OCI-M1 (cell line): ENCODE measurements around the gene CPS1.

ENCODE experiments used
- DNase-seq: peaks from one replicate; lab custom pipeline; 2025; lab: John Stamatoyannopoulos, UW

CPS1 gene

DNA sequence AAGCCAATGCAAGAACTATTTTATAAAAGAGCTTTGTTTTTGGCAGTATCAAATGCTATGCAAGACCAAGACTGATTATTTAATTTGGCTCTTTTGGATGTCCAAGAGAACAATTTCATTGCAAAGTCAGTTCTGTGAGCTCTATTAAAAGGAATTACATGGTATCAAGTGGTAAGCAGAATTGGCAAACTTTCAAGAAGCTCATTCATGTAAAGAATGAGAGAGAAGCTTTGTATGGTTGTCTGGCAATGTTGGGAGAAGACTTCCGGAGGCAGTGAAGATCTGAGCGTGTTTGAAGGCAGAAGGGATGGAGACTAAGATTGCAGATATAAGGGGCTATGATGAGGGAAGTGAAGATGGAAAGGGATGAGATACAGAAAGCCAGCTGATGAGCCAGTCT, 49.6 kb downstream of the CPS1 start:
- no peak for DNase-seq

DNA sequence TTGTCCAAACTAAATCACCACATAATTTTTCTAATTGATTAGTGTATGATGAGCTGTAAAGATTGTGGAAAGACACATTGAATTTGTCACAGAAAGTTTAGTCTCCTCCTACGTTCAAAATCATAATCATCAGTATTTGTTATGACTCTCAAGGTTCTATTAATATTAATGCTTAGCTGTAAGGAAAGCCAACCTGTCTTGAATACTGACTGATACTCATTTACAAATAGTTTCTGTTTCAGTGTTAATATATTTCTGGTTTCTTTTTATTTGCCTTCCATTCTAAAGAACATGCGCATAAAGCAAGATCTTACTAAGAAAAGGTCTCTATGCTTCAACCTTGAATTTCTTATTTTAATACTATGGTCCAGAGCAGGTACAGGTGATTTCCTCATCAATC, 55.1 kb downstream of the CPS1 start:
- no peak for DNase-seq

DNA sequence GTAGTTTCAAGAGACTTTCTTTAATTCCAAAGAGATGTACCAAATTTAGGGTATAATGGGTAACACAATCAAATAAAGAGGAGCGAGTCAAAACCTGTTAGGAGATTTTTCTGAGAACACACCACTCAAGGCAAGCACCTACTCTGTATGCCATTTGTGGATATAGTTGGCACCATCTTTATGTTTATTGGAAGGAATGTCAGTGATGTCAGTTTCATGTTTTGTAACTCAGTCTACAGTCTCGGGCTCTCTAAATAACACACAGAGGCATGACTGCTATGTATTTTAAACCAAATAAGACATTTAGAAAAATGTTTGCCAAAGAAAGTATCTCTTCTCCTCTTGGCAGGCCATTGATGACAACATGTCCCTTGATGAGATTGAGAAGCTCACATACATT, 59.7 kb downstream of the CPS1 start:
- no peak for DNase-seq

DNA sequence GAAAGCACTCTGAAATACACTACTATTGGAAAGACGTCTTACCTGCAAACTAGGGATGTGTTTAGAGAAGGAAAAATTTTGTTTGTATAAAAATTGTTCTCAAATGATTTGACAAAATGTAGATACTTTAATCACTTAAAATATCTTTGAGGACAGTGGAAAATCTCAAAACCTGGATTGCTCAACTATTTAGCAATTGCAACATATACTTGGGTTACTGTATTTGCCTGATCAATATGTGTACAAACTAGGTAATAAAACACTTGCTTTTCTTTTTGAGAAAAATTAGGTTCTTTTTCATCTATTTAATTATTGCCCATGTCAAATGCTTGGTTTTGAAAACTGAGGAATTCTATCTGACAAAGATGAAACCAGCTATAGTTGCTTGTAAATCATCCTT, 60.9 kb downstream of the CPS1 start:
- no peak for DNase-seq

DNA sequence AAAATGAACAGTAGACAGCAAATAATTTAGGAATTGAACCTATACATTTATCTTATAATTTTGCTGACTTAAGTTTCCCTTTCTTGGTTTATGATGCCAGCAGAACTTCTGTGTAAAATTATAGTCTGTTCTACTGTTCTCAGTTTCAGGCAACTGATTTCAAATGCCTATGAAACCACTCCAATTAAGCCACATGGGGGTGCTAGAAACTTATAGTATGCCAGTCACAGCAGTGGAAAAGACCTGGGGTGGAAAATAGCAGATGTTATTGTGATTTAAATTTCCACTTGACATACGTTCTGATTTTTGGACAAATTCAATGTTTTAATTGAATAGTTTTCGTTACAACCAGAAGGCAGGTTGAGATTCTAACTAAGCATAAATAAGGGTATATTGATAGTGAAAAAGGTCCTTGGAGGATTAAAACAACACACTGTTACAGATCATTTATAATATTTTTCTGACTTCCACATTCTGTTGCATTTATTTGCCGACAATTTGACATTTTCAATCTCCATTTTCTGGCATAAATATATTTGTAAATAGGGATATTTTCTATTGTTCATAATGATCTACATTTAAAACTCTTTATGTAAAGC, 61.4 kb downstream of the CPS1 start:
- DNase-seq: peak; percentile 72

DNA sequence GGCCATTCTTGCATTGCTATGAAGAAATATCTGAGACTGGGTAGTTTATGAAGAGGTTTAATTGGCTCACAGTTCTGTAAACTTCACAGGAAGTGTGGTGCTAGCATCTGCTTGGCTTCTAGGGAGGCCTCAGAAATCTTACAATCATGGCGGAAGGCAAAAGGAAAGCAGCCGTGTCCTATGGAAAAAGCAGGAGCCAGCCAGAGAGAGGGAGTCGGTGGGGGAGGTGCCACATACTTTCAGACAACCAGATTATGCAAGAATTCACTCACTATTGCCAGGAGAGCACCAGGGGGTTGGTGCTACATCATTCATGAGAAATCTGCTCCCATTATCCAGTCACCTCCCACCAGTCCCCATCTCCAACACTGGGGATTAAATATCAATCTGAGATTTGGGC, 64.1 kb downstream of the CPS1 start:
- DNase-seq: no peak

DNA sequence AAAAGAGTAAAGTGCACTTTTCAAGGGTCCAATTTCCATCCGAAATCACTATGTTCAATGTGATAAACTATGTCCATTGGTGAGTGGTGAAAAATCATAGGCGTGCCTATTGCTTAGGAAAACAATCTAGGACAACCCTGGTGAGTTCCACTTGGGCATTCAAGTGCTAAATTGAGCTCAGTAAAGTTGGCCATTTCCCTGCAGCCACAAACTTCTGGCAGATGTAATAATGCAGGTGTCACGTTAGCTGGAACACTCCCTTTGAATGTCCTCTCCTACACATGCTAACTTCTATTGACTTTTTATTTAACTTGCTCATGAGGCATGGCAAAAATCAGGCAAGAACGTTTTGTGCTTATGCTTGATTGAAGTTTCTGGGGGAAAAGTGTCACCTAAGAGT, 67.1 kb downstream of the CPS1 start:
- no peak for DNase-seq

DNA sequence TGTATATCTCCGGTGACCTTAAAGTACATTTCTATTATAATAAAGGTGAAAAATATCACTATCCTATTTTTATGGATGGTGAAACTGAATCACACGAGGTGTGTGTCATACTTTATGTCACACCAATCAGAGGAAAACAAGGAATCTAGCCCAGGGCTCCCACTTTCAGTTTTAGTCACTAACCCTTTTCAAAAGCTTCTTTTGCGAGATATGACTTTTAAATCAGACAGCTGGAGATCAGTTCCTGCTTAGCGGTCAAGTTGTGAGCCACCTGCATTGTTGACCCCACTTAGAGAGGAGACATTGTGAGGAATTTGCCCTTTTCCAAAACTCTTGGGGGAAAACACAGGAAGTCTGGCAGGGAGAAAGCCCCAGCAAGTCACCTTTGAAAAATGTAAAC, 70.5 kb downstream of the CPS1 start:
- peak; percentile 30 for DNase-seq

DNA sequence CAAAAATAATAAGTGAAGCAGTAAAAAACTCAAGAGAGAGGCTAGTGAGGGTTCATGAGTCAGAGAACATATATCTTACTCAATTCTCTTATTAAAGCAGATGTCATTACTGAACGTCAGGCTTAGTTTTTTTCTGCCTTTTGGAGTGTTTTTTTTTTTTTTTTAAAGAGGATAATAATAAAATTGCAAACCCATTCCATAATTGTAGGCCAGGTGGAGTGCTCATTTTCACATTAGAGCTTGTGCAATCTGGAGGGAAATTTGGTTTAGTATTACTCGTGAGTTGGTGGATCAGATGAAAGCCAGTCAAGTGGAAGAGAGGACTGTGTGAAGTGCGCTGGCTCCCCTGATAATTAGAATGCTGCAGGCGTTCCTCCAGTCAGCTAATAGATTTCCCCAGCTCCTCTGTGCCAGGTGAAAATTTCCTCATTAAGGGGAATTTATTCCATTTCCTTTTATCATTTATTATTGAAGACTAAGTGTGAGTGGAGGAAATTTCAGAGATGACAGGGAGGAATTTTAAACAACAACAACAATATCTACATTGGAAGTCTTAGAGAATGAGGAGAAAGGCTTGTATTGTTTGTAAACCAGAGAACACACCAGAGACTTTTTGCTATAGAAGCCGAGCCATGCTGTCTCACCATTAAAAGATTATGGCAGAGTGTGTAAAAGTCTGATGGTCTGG, 74.6 kb downstream of the CPS1 start:
- DNase-seq: no peak

DNA sequence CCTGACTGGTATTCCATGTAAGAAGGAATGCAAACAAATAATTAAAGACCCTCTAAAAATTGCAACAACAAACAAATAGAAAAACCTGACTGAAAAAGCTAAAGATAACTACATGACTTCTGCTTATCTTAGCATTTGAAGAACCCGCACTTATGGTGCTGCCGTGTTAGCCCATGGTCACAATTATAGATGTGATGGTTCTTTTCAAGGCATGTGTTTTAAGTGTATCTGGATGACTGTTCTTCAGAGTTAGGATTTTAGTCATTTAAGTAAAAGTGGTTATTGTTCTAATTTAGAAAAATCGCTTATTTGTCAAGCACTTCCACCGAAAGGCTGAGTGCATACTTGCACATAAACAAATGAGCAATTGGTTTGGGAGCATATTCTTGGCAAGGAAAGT, 77.3 kb downstream of the CPS1 start:
- no peak for DNase-seq

DNA sequence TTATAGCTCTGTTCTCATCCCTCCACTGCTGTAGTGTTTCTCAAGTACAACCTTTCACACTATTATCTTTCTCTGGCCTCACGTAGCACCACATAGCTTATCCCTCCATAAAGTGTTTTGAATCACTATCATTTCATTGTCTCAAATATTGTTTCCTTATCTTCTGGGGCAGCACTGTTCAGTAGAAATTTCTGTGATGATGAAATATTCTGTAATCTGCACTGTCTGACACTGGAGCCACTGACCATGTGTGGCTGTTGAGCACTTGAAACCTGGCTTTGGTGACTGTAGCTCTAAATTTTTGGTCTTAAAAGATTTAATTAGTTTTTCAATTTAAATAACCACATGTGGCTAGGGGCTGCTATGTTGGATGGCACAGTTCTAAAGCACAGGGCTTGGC, 78.9 kb downstream of the CPS1 start:
- peak; percentile 93 for DNase-seq

DNA sequence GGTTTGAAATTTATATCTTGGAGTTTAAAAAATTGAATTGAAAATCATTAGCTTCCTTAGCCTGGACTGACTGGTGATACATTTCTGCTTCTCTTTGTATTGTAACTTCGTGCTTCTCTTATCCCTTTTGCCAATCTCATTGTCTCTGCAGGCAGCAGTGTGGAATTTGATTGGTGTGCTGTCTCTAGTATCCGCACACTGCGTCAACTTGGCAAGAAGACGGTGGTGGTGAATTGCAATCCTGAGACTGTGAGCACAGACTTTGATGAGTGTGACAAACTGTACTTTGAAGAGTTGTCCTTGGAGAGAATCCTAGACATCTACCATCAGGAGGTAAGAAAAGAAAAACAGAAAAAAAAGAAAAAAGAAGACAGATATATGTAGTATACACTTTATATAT, 85.9 kb downstream of the CPS1 start:
- no peak for DNase-seq

DNA sequence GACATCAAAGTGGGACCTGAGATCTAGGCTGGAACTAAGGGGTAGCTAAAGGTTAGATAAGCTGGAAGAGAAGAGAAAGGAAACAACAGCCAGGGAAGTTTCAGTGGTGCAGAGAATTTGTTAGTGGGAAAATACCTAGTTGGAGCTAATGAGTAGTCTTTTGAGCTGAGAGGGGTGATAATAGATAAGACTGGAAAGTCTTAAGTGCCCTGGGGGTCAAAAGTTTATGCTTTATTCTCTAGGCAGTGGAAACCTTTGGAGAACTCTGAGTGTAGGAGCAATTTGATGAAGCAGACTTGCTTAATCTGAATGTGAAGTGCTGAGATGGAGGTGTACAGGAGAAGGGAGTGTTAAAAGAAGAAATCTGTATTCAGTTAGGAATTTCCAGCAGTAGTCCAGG, 90.8 kb downstream of the CPS1 start:
- DNase-seq: no peak

DNA sequence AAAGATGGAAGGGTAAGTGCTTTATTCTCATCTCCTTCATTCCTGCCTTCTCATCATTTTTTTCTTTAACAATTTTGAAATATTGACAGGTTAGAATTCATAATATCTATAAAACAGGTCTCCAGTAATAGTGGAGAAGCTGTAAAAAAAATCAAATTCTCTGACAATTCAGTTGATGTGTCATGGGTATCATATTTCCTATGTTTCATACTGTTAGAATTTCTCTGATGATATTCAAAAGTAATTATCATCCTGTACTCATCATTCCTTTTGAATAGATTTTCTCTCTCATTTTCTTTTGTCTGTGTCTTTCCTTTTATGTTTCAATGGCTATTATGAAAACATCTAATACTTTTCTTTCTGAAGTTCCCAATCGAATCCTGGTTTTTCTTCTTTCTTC, 97.7 kb downstream of the CPS1 start:
- DNase-seq: no peak

DNA sequence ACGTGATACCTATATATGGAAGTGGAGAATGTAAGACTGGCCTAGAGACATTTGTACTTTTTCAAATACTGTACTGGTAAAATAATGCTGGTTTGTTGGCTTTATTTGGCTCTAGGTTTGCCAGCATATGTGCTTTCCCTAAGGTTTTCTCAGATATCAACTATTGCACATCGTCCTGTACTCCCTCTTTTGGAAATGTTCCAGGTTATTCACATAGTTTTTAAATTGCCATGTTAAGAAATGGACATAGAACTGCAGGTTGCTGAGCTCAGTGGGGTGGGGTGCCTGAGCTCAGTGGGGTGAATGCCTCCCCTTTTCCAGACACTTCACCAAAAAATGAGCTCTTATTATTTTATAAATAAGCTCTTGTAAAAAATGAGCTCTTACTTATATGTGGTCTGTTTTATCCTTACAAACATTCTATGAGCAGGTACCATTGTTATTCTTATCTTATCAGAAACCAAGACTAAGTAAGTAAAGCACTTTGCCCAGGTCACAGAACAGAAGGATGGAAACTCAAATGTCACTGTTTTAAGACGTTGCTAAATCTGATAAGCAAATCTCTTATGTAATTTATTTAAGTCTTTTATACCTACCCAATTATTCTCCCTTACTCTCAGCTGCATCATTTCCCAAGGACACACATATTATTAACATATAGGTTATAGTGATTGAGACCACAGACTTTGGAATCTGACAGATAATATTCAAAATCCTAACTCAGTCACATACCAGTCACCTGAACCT, 99.0 kb downstream of the CPS1 start:
- DNase-seq: no peak

DNA sequence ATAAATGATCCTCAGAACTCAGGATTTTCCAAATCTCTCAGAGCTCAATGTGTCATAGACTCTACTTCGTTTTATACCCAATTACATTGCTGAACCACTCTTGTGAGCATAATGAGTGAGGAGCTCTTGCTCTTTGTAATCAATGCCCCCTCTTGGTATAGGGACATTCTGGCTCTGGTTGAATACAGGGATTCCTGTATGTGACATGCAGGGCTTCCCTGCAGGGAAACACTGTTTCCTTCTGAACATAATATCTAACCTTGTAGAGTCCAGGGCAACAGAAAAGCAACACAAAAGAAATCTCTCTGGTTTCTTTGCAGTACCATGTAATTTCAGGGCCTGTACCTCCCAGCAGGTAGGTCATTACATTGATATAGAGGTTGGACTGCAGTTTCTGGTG, 101.5 kb downstream of the CPS1 start:
- DNase-seq: no peak

DNA sequence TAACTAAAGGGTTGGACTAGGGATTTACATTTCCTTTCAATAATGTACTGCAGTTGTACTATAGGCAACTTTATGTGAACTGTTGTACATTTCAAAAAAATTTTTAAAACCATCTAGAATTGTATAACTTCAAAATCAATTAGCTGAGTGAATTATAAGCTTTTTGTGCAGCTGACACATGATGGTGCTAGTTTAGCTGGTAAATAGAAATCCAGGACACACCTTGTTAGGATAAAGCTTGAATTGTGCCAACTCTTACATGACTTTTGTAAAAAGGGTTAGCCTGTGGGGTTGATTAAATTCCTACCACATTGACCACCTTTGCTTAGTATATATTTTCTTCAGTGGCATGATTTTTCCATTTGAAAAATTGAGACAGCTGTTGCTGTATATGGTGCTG, 104.4 kb downstream of the CPS1 start:
- no peak for DNase-seq

DNA sequence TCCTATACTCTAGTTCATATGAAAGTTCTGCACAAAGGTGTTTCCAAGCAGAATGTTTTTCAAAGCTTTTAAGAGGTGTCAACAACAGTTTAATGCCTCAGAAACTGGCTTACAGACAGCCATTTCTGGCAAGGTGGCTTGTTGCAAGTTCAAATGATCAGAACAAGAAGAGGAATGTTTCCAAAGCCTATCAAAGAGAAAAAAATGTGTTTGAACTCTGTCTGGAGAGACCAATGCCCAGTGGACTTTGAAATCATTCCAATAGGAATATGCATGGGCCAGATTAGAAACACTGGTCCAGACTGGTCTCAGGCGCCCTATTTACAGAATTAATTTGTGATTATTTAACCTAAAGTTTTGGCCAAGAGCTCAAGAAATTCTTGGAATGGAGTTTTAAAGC, 106.2 kb downstream of the CPS1 start:
- no peak for DNase-seq

DNA sequence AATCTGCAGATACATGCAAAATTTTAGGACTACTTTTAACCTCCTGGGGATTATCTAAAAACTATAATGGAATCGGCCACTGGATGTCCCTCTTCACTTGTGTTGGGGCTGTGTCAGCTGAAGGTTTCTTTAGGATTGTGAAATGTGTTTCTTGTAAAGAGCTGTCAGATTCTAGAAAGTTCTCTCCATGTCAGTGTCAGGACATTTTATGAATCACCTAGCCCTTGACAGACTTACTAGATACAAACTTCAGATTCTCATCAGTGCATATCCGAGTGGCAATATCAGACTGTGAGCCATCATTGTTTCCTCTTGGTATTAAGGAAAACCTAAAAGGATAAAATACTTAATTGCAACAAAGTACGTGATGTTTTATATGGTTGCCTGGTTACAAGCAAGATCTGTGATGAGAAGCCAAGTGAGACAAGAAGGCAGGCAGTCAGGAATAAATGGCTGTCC, 107.3 kb downstream of the CPS1 start:
- peak; percentile 67 for DNase-seq

DNA sequence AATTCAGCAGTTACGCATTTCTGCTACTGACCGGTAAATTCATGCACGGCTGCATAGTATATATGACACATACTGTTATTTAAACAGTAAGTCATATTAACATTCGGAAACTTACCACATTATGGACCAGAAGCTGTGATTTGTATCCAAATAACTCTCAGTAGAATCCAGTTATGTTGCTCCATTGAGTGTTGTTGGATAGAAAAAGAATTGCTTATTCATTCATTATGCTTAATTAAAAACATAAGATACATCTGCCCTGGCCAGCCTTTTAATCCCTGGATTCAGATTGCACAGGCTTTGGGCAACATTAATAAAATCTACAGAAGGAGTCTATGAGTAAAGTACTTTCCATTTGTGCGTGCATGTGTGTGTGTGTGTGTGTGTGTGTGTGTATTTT, 111.3 kb downstream of the CPS1 start:
- DNase-seq: no peak

DNA sequence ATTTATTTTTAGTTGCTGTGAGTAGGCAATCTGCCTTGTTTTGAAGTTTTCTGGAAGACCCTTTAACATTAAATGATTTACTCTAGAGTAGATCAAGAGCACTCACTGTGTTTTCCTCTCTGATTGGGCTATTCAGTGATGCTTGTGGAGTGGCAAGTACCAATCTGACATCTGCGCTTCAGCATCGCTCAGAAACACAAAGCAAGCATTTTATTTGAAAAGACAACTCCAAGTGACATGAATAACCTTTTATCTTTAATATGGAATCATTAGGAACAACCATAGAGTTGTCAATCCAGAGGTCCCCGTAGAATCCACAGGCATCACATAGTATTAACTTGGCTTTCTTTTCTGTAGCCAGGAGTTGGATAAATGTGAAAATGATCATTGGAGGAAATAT, 114.7 kb downstream of the CPS1 start:
- DNase-seq: no peak

DNA sequence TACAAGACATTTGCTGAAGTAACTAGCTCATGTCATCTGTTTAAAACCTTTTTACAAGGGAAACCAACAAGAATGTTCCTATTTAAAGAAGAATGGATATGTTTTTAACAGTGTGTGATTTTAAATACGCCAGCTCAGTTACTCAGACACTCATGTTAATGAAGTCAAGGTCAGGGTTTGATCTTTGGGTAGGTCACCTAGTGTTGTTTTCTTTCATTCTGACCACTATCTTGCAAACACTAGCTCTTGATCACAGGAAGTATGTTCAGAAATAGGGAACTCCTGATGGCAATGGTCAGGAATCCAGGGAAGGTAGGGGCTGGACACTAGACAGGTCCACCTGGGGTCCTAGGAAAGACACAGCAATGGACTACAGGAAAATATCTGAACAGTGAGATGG, 116.7 kb downstream of the CPS1 start:
- DNase-seq: no peak

DNA sequence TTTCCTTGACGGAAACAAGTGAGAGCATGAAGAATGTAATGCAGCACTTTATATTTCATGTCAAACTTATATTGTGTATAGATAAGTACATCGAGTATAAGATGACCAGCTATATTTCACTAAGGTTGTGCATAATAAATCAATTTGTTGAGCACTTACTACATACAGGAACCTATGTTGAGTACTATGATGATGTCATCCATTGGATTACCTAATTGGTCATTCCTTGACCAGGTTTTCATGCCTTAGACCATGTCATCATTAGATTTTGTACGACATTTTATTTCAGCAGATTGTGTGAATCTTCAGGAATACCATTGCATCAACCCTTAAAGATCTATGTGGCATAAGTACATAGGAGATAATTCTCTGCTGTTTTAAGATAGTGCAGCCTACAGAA, 119.7 kb downstream of the CPS1 start:
- no peak for DNase-seq

DNA sequence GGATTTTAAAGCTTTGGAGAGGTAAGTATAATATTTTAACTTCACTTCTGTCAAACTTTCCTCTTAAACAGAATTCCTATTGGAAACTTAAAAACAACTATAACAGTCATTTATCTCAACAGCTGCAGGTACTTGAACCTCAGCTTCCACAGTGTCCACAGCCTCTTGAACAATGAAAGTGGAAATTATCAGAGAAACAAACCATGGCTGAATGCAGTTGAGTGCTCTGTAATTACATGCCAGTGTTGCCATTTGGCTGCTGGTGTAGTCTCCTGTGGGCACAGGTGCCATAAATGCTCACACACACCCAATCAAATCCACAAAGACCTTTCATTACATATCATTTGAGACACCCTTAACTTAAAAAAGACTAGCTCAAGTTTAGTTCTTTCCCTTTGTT, 125.1 kb downstream of the CPS1 start:
- DNase-seq: no peak
